Psoas muscle (tissue), 8 donors: ENCODE measurements around the gene COP1. TPM values are rescaled to one million over a fixed set of nuclear protein-coding genes. Genes with fewer than 3 reads are reported as not detected.

Experiments used
- ATAC-seq, 4 donors: fragments of 200-7000 bp; cut with Tn5 transposase; one replicate each; pipeline ENCODE4 v1.9.1; 2020; ENCODE audit warnings: moderate library complexity in 3 of 4, mild to moderate bottlenecking in 2 of 4
- DNase-seq, 2 donors: peaks; one replicate each; pipeline ENCODE4 v3.0.0-alpha.2; 2020
- H3K27ac ChIP-seq: fragments of 200-600 bp; one replicate; pipeline ENCODE4 v1.8.0; 2022
- H3K27me3 ChIP-seq, 3 donors: fragments of 200-600 bp in 1 of 3; one replicate each; pipeline versions ENCODE4 v1.6.1 to v1.8.0; 2013 to 2022; ENCODE audit warnings: low read length in 2 of 3, mild to moderate bottlenecking in 2 of 3, moderate library complexity in 1 of 3; ENCODE audit not compliant: insufficient read depth in 3 of 3
- H3K36me3 ChIP-seq, 2 donors: fragments of 200-600 bp in 1 of 2; one replicate each; pipeline versions ENCODE4 v1.6.1 to v1.8.0; 2013 to 2022; ENCODE audit warnings: low read depth in 1 of 2, mild to moderate bottlenecking in 1 of 2, moderate library complexity in 1 of 2; ENCODE audit not compliant: insufficient read depth in 1 of 2
- H3K4me1 ChIP-seq: fragments of 200-600 bp; one replicate; pipeline ENCODE4 v1.8.0; 2022
- H3K4me3 ChIP-seq: fragments of 200-600 bp; one replicate; pipeline ENCODE4 v1.8.0; 2022; ENCODE audit warnings: mild to moderate bottlenecking
- H3K9me3 ChIP-seq: fragments of 200-600 bp; one replicate; pipeline ENCODE4 v1.8.0; 2022
- CTCF ChIP-seq: fragments of 200-600 bp; IDR thresholded peaks from one replicate; pipeline ENCODE4 v1.8.0; 2022; ENCODE audit warnings: antibody characterized with exemption
- WGBS, 3 donors: extraction: QIAGEN DNeasy Blood & Tissue Kit; methylation state at CpG; one replicate each; pipeline versions ENCODE4 v1.1.6 to v1.1.7; 2013; 5-methylcytosine and 5-hydroxymethylcytosine counted together
- intact Hi-C, 2 donors: fragments of 100-400 bp; cut with DNase I; formaldehyde crosslinking; loops; one replicate each; pipeline versions ENCODE4 v1.11.0 to v1.14.2; 2022
- polyA plus RNA-seq, 3 donors: library from polyadenylated mRNA; stranded (reverse); fragments of 200-250 nt; gene quantifications; one replicate each; pipeline ENCODE4 v1.2.3, GENCODE V29; 2013
- total RNA-seq, 4 donors: library from RNA; stranded (reverse); fragmentation: NEBNext Ultra II Directional in 2 of 4; extraction: Animal tissue kit (Norgen Biotek cat#: 25700) in 2 of 4; gene quantifications; one replicate each; pipeline versions ENCODE4 v1.2.1 to v1.2.4, GENCODE V29; 2021 to 2023
- donor health status: healthy with polysubstance abuse.
- donor health status: DM: no; HTN: no; CAD: no; lungs with moderate emphysema.
- donor health status: Bipolar disorder and iron deficiency.
- donor health status: healthy.
- donor health status: DM: yes; HTN: yes; CAD: no.
- donor health status: DM: no; HTN: no; CAD: no.
- donor health status: DM: no; HTN: no; CAD: no.
- donor health status: DM: yes; HTN: yes; CAD: no.

The COP1 gene
- total and polyA plus RNA-seq, 7 donors = 19.5 to 30.6 (median 22.7) TPM

- no peak overlapping the region for H3K27ac ChIP-seq
- peaks cover 0 to 17% of the 10 kb centered on the region in 2 donors for H3K36me3 ChIP-seq
- DNase-seq (no peak), ATAC-seq (no peak)
- 71 to 83% (median 80%) methylated on average over 3 of the region's 3 CpGs for WGBS, 3 donors
- no peaks in the 10 kb centered on the region for H3K9me3 ChIP-seq
- intact Hi-C loops = no loop called here
- no peaks in the 10 kb centered on the region for H3K4me1 ChIP-seq
- no peak overlapping the region for H3K4me3 ChIP-seq
- no peaks in the 10 kb centered on the region for H3K27me3 ChIP-seq
- TF ChIP-seq CTCF = no peak
Measured at GRCh38 chr1:176136891-176137290, 70.2 kb downstream of the COP1 start.

GRCh38 chr1:176134666-176135065 lies 72.4 kb downstream of the COP1 start:
- H3K27me3 ChIP-seq = no peaks in the 10 kb centered on the region
- ATAC-seq = no peak
- no peak overlapping the region for H3K27ac ChIP-seq
- TF ChIP-seq CTCF = no peak
- no peaks in the 10 kb centered on the region for H3K4me1 ChIP-seq
- 46 to 97% (median 71%) methylated on average over 2 of the region's 2 CpGs for WGBS, 3 donors
- no peaks in the 10 kb centered on the region for H3K9me3 ChIP-seq
- DNase-seq = no peak
- H3K36me3 ChIP-seq = peaks cover 0 to 17% of the 10 kb centered on the region in 2 donors
- no peak overlapping the region for H3K4me3 ChIP-seq
- intact Hi-C loops = no loop called here

- WGBS, 3 donors = 98 to 99% (median 98%) methylated on average over 4 of the region's 4 CpGs
- no peak overlapping the region for H3K27ac ChIP-seq
- H3K36me3 ChIP-seq = peaks cover 0 to 3% of the 10 kb centered on the region in 2 donors
- TF ChIP-seq CTCF = no peak
- no peaks in the 10 kb centered on the region for H3K27me3 ChIP-seq
- intact Hi-C loops = no loop called here
- H3K4me3 ChIP-seq = no peak overlapping the region
- H3K4me1 ChIP-seq = no peaks in the 10 kb centered on the region
- H3K9me3 ChIP-seq = peaks cover 18% of the 10 kb centered on the region
- DNase-seq (no peak), ATAC-seq (no peak)
Measured at GRCh38 chr1:176122282-176122681, 84.8 kb downstream of the COP1 start.

GRCh38 chr1:176119549-176119948 lies 87.5 kb downstream of the COP1 start:
- Histone ChIP-seq H3K27ac (no peak overlapping the region), H3K4me3 (no peak overlapping the region), H3K4me1 (no peaks in the 10 kb centered on the region), H3K27me3 (no peaks in the 10 kb centered on the region), H3K9me3 (peaks cover 18% of the 10 kb centered on the region), H3K36me3 (peaks cover 0 to 16% of the 10 kb centered on the region in 2 donors)
- no peak for TF ChIP-seq CTCF
- intact Hi-C loops = no loop called here
- 69 to 90% (median 71%) methylated on average over 1 of the region's 1 CpG for WGBS, 3 donors
- ATAC-seq (no peak), DNase-seq (no peak)

GRCh38 chr1:176118985-176119384 lies 88.1 kb downstream of the COP1 start:
- Histone ChIP-seq H3K4me3 (no peak overlapping the region), H3K27ac (no peak overlapping the region), H3K36me3 (peaks cover 0 to 16% of the 10 kb centered on the region in 2 donors), H3K4me1 (no peaks in the 10 kb centered on the region), H3K27me3 (no peaks in the 10 kb centered on the region), H3K9me3 (peaks cover 18% of the 10 kb centered on the region)
- ATAC-seq = no peak
- no peak for TF ChIP-seq CTCF
- DNase-seq = no peak
- intact Hi-C loops = no loop called here
